ENCODE data around the gene KIF25.

KIF25 gene

GRCh38 chr6:168091381-168092264 is 94.2 kb downstream of the KIF25 start:
- no peak for DNase-seq

- DNase-seq, result no peak
Measured at GRCh38 chr6:168092541-168092940, 95.1 kb downstream of the KIF25 start.

- DNase-seq, result no peak
Measured at GRCh38 chr6:168093071-168093505, 95.6 kb downstream of the KIF25 start.

- DNase-seq, result no peak
Measured at GRCh38 chr6:168093634-168094033, 96.2 kb downstream of the KIF25 start.
